GM23338 (cell line): Measurements from ENCODE around the gene EMILIN2. TPM values are rescaled to one million over a fixed set of nuclear protein-coding genes. Genes with fewer than 3 reads are reported as not detected.

Experiments
- ATAC-seq: fragments of 200-7000 bp; cut with Tn5 transposase; 3 replicates; pipeline ENCODE4 v1.9.1; 2020
- DNase-seq: peaks from one replicate; pipeline ENCODE4 v3.0.0-alpha.2; 2015; ENCODE audit warnings: low spot score
- H2AFZ ChIP-seq: fragments of 200-600 bp; sonication (generic); 2 replicates; pipeline ENCODE4 v1.8.0; 2016; ENCODE audit warnings: antibody characterized with exemption, mild to moderate bottlenecking, moderate library complexity
- H3F3A ChIP-seq: fragments of 200-600 bp; sonication (generic); replicated peaks from 2 replicates; pipeline ENCODE4 v1.8.0; 2017; ENCODE audit warnings: antibody characterized with exemption, mixed run types, low read depth
- H3K27ac ChIP-seq: fragments of 200-600 bp; sonication (generic); 2 replicates; pipeline ENCODE4 v1.6.1; 2016; ENCODE audit warnings: low read depth
- H3K27me3 ChIP-seq: fragments of 200-600 bp; sonication (generic); 2 replicates; pipeline ENCODE4 v1.8.0; 2016; ENCODE audit warnings: mild to moderate bottlenecking, mixed run types, moderate library complexity; ENCODE audit not compliant: insufficient read depth
- H3K36me3 ChIP-seq: fragments of 200-600 bp; sonication (generic); 2 replicates; pipeline ENCODE4 v1.8.0; 2016; ENCODE audit warnings: mild to moderate bottlenecking; ENCODE audit not compliant: insufficient read depth
- H3K4me1 ChIP-seq: fragments of 200-600 bp; sonication (generic); 2 replicates; pipeline ENCODE4 v1.8.0; 2016; ENCODE audit warnings: mild to moderate bottlenecking, moderate library complexity; ENCODE audit not compliant: insufficient read depth
- H3K4me2 ChIP-seq: fragments of 200-600 bp; sonication (generic); 2 replicates; pipeline ENCODE4 v1.7.1; 2017; ENCODE audit warnings: mixed run types
- H3K4me3 ChIP-seq: fragments of 200-600 bp; sonication (generic); 2 replicates; pipeline ENCODE4 v1.6.1; 2016; ENCODE audit warnings: mixed run types
- H3K79me2 ChIP-seq: fragments of 200-600 bp; sonication (generic); replicated peaks from 2 replicates; pipeline ENCODE4 v1.8.0; 2017; ENCODE audit warnings: mild to moderate bottlenecking; ENCODE audit not compliant: insufficient read depth
- H3K9me2 ChIP-seq: fragments of 200-600 bp; sonication (generic); 2 replicates; pipeline ENCODE4 v1.8.0; 2017; ENCODE audit not compliant: insufficient read depth
- H4K20me1 ChIP-seq: fragments of 200-600 bp; sonication (generic); replicated peaks from 2 replicates; pipeline ENCODE4 v1.8.0; 2017; ENCODE audit warnings: mild to moderate bottlenecking; ENCODE audit not compliant: insufficient read depth
- H3K27ac Mint-ChIP-seq: 2 replicates; pipeline ENCODE4 v1.8.0; 2020; ENCODE audit warnings: inconsistent platforms, mild to moderate bottlenecking, moderate library complexity, mixed read lengths
- H3K27me3 Mint-ChIP-seq: 3 replicates; pipeline ENCODE4 v1.8.0; 2022; ENCODE audit warnings: low read depth, mild to moderate bottlenecking, moderate library complexity, mixed read lengths, inconsistent platforms; ENCODE audit not compliant: insufficient read depth, poor library complexity
- H3K36me3 Mint-ChIP-seq: 3 replicates; pipeline ENCODE4 v1.8.0; 2021; ENCODE audit warnings: low read depth, mild to moderate bottlenecking, inconsistent platforms, moderate library complexity, mixed read lengths
- H3K4me1 Mint-ChIP-seq: 3 replicates; pipeline ENCODE4 v1.8.0; 2020; ENCODE audit warnings: mild to moderate bottlenecking, inconsistent platforms, mixed read lengths
- H3K4me3 Mint-ChIP-seq: 3 replicates; pipeline ENCODE4 v1.8.0; 2021; ENCODE audit warnings: moderate library complexity, mild to moderate bottlenecking, inconsistent platforms, mixed read lengths
- H3K9me3 Mint-ChIP-seq: 3 replicates; pipeline ENCODE4 v1.8.0; 2020; ENCODE audit warnings: moderate library complexity, mild to moderate bottlenecking, inconsistent platforms, mixed read lengths
- EZH2phosphoT487 ChIP-seq: fragments of 200-600 bp; sonication (generic); IDR thresholded peaks from one replicate; pipeline ENCODE4 v1.8.1; 2018; ENCODE audit warnings: antibody characterized with exemption; ENCODE audit not compliant: unreplicated experiment
- POLR2AphosphoS5 ChIP-seq: IDR thresholded peaks from 2 replicates; pipeline ENCODE4 v1.6.1; 2016; ENCODE audit warnings: antibody characterized with exemption, low read depth
- ZNF114 ChIP-seq: fragments of 250-450 bp; sonication (Bioruptor Pico); IDR thresholded peaks from 2 replicates; pipeline ENCODE4 v1.5.0; 2020; ENCODE audit warnings: mild to moderate bottlenecking, moderate library complexity
- ZNF331 ChIP-seq: fragments of 250-450 bp; sonication (Bioruptor Pico); IDR thresholded peaks from 2 replicates; pipeline ENCODE4 v1.5.0; 2020; ENCODE audit warnings: low read depth, mild to moderate bottlenecking, moderate library complexity
- polyA plus RNA-seq: library from polyadenylated mRNA; unstranded; fragments of >200 nt; fragmentation: Nextera tagmentation; extraction: Ambion mirVana; gene quantifications from 2 replicates; pipeline ENCODE4 v1.2.1, GENCODE V29; 2016
- total RNA-seq: library from RNA; depleted of rRNA; stranded (reverse); fragments of >200 nt; shearing (Covaris generic); gene quantifications from 2 replicates; pipeline ENCODE4 v1.2.3, GENCODE V29; 2014
- TF ChIP-seq, protein P1 (sequence below): IDR thresholded peaks from one replicate; pipeline ENCODE4 v1.6.1; 2018; ENCODE audit warnings: antibody characterized with exemption; ENCODE audit not compliant: unreplicated experiment
- TF ChIP-seq, protein P2 (sequence below), 2 experiments: fragments of 200-600 bp in 1 of 2; sonication (generic) in 1 of 2; conservative IDR thresholded peaks; 2 replicates each; pipeline versions ENCODE4 v1.5.1 to v1.6.1; 2016 to 2017; ENCODE audit warnings: antibody characterized with exemption in 2 of 2, low read depth in 2 of 2, mild to moderate bottlenecking in 2 of 2, moderate library complexity in 1 of 2
- TF ChIP-seq, protein P3 (sequence below): fragments of 250-450 bp; sonication (Bioruptor Pico); IDR thresholded peaks from 2 replicates; pipeline ENCODE4 v1.5.0; 2020; ENCODE audit warnings: mild to moderate bottlenecking, moderate library complexity
- TF ChIP-seq, protein P4 (sequence below): IDR thresholded peaks from 2 replicates; pipeline ENCODE4 v1.6.1; 2016; ENCODE audit warnings: antibody characterized with exemption

Gene EMILIN2
- total and polyA plus RNA-seq, 2 experiments from 2014 or later: 3.0 to 11.6 TPM

DNA sequence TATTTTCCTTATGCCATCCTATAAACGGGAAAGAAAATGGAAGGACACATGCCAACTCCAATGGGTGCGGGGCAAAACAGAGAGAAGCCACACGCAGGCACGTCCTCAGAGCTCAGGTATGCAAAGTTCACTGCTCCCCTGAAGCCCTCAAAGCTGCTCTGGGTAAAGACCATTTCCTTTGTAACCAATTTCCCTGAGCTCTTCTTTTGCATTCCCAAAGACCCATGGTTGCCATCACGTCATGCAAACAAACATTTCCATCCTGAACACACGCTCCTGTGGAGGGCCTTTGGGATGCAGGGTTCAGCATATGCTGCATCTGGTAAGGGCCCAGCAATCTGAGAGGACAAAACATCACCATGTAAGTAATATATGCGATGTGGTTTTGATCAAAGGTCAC is 69.4 kb downstream of the EMILIN2 start (continued):
- TF ChIP-seq, protein P1, sequence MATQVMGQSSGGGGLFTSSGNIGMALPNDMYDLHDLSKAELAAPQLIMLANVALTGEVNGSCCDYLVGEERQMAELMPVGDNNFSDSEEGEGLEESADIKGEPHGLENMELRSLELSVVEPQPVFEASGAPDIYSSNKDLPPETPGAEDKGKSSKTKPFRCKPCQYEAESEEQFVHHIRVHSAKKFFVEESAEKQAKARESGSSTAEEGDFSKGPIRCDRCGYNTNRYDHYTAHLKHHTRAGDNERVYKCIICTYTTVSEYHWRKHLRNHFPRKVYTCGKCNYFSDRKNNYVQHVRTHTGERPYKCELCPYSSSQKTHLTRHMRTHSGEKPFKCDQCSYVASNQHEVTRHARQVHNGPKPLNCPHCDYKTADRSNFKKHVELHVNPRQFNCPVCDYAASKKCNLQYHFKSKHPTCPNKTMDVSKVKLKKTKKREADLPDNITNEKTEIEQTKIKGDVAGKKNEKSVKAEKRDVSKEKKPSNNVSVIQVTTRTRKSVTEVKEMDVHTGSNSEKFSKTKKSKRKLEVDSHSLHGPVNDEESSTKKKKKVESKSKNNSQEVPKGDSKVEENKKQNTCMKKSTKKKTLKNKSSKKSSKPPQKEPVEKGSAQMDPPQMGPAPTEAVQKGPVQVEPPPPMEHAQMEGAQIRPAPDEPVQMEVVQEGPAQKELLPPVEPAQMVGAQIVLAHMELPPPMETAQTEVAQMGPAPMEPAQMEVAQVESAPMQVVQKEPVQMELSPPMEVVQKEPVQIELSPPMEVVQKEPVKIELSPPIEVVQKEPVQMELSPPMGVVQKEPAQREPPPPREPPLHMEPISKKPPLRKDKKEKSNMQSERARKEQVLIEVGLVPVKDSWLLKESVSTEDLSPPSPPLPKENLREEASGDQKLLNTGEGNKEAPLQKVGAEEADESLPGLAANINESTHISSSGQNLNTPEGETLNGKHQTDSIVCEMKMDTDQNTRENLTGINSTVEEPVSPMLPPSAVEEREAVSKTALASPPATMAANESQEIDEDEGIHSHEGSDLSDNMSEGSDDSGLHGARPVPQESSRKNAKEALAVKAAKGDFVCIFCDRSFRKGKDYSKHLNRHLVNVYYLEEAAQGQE: no peak

DNA sequence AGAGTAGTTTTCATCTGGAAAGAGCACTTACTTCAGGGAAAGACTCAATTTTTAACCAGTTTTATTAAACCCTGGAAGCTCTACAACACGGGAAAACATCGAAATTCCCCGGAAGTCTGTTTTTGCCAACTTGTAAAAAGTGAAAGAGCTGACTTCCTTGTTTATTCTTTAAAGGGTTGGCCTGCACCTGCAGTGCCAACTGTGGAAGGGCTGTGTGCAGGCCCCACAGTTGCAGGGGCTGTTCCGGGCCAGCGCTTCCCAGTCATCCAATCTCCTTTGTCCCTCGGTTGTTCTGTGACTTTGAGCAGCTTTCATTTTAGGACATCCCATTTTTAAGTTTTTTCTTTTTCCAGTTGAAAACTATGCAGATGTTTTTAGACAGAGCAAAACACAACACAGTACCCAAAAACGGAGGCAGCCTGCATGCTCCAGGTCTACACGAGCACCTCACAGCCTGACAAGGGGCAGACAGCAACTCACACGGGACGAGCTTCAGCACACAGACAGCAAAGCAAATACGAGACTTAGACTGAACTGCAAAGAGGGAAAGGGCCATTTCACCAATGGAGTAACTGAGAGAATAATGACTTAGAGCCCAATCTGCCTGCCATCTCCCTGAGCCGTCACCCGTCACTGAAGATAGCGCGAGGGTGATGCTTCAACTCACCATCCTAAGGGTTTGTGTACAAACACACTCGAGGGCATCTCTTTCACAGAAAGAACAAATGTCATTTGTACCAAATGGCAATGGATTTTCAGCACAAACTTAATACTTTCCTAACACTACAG is 70.6 kb downstream of the EMILIN2 start:
- H3K4me1 Mint-ChIP-seq: peaks cover 51% of the 10 kb centered on the region
- Histone ChIP-seq H2AFZ (no peak overlapping the region), H3K4me1 (peaks cover 13% of the 10 kb centered on the region), H3K4me3 (no peak overlapping the region), H3F3A (no peaks in the 10 kb centered on the region), H3K36me3 (no peaks in the 10 kb centered on the region; the same call in 1 of the 2 replicates), H4K20me1 (no peaks in the 10 kb centered on the region), H3K4me2 (peak overlapping the region; percentile 3; the same call in 1 of the 2 replicates), H3K27me3 (no peaks in the 10 kb centered on the region), H3K27ac (0 out of 2 replicates have a peak overlapping the region, but pooled peaks have one; percentile 6), H3K9me2 (no peaks in the 10 kb centered on the region), H3K79me2 (no peaks in the 10 kb centered on the region)
- no peak overlapping the region; the same call in 1 of the 2 replicates for H3K27ac Mint-ChIP-seq
- DNase-seq: no peak
- H3K27me3 Mint-ChIP-seq: peaks cover 2% of the 10 kb centered on the region
- peaks cover 58% of the 10 kb centered on the region for H3K36me3 Mint-ChIP-seq
- ATAC-seq: no peak
- H3K4me3 Mint-ChIP-seq: no peak overlapping the region
- no peaks in the 10 kb centered on the region for H3K9me3 Mint-ChIP-seq
- TF ChIP-seq ZNF114 (CRISPR knock-in tag) (no peak), POLR2AphosphoS5 (no peak), ZNF331 (CRISPR knock-in tag) (no peak), EZH2phosphoT487 (no peak)
- TF ChIP-seq, protein P2, sequence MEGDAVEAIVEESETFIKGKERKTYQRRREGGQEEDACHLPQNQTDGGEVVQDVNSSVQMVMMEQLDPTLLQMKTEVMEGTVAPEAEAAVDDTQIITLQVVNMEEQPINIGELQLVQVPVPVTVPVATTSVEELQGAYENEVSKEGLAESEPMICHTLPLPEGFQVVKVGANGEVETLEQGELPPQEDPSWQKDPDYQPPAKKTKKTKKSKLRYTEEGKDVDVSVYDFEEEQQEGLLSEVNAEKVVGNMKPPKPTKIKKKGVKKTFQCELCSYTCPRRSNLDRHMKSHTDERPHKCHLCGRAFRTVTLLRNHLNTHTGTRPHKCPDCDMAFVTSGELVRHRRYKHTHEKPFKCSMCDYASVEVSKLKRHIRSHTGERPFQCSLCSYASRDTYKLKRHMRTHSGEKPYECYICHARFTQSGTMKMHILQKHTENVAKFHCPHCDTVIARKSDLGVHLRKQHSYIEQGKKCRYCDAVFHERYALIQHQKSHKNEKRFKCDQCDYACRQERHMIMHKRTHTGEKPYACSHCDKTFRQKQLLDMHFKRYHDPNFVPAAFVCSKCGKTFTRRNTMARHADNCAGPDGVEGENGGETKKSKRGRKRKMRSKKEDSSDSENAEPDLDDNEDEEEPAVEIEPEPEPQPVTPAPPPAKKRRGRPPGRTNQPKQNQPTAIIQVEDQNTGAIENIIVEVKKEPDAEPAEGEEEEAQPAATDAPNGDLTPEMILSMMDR (conservative IDR thresholded peaks at IDR 0.05; ENCODE audit: low read depth in 2 of 2): no peak
- TF ChIP-seq, protein P3, sequence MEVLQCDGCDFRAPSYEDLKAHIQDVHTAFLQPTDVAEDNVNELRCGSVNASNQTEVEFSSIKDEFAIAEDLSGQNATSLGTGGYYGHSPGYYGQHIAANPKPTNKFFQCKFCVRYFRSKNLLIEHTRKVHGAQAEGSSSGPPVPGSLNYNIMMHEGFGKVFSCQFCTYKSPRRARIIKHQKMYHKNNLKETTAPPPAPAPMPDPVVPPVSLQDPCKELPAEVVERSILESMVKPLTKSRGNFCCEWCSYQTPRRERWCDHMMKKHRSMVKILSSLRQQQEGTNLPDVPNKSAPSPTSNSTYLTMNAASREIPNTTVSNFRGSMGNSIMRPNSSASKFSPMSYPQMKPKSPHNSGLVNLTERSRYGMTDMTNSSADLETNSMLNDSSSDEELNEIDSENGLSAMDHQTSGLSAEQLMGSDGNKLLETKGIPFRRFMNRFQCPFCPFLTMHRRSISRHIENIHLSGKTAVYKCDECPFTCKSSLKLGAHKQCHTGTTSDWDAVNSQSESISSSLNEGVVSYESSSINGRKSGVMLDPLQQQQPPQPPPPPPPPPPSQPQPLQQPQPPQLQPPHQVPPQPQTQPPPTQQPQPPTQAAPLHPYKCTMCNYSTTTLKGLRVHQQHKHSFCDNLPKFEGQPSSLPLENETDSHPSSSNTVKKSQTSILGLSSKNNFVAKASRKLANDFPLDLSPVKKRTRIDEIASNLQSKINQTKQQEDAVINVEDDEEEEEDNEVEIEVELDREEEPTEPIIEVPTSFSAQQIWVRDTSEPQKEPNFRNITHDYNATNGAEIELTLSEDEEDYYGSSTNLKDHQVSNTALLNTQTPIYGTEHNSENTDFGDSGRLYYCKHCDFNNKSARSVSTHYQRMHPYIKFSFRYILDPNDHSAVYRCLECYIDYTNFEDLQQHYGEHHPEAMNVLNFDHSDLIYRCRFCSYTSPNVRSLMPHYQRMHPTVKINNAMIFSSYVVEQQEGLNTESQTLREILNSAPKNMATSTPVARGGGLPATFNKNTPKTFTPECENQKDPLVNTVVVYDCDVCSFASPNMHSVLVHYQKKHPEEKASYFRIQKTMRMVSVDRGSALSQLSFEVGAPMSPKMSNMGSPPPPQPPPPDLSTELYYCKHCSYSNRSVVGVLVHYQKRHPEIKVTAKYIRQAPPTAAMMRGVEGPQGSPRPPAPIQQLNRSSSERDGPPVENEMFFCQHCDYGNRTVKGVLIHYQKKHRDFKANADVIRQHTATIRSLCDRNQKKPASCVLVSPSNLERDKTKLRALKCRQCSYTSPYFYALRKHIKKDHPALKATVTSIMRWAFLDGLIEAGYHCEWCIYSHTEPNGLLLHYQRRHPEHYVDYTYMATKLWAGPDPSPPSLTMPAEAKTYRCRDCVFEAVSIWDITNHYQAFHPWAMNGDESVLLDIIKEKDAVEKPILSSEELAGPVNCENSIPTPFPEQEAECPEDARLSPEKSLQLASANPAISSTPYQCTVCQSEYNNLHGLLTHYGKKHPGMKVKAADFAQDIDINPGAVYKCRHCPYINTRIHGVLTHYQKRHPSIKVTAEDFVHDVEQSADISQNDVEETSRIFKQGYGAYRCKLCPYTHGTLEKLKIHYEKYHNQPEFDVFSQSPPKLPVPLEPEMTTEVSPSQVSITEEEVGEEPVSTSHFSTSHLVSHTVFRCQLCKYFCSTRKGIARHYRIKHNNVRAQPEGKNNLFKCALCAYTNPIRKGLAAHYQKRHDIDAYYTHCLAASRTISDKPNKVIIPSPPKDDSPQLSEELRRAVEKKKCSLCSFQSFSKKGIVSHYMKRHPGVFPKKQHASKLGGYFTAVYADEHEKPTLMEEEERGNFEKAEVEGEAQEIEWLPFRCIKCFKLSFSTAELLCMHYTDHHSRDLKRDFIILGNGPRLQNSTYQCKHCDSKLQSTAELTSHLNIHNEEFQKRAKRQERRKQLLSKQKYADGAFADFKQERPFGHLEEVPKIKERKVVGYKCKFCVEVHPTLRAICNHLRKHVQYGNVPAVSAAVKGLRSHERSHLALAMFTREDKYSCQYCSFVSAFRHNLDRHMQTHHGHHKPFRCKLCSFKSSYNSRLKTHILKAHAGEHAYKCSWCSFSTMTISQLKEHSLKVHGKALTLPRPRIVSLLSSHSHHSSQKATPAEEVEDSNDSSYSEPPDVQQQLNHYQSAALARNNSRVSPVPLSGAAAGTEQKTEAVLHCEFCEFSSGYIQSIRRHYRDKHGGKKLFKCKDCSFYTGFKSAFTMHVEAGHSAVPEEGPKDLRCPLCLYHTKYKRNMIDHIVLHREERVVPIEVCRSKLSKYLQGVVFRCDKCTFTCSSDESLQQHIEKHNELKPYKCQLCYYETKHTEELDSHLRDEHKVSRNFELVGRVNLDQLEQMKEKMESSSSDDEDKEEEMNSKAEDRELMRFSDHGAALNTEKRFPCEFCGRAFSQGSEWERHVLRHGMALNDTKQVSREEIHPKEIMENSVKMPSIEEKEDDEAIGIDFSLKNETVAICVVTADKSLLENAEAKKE (CRISPR knock-in tag): no peak
- TF ChIP-seq, protein P4, sequence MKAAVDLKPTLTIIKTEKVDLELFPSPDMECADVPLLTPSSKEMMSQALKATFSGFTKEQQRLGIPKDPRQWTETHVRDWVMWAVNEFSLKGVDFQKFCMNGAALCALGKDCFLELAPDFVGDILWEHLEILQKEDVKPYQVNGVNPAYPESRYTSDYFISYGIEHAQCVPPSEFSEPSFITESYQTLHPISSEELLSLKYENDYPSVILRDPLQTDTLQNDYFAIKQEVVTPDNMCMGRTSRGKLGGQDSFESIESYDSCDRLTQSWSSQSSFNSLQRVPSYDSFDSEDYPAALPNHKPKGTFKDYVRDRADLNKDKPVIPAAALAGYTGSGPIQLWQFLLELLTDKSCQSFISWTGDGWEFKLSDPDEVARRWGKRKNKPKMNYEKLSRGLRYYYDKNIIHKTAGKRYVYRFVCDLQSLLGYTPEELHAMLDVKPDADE: no peak
